Left ventricle myocardium inferior (tissue), 1 donor: ENCODE data around the gene TSSK3. TPM values are rescaled to one million over a fixed set of nuclear protein-coding genes. Genes with fewer than 3 reads are reported as not detected.
A peak's percentile ranks its signal among the peaks of the same experiment; 100 is the strongest.

Experiments used
- DNase-seq: peaks from one replicate; pipeline ENCODE4 v3.0.0-alpha.2; 2020
- H3K27ac ChIP-seq: fragments of 200-600 bp; replicated peaks from 2 replicates; pipeline ENCODE4 v1.8.0; 2021
- H3K27me3 ChIP-seq: fragments of 200-600 bp; 2 replicates; pipeline ENCODE4 v1.8.0; 2021; ENCODE audit warnings: low read depth
- H3K36me3 ChIP-seq: fragments of 200-600 bp; 2 replicates; pipeline ENCODE4 v1.8.0; 2021
- H3K4me1 ChIP-seq: fragments of 200-600 bp; 2 replicates; pipeline ENCODE4 v1.8.0; 2021
- H3K4me3 ChIP-seq: fragments of 200-600 bp; 2 replicates; pipeline ENCODE4 v1.8.0; 2021; ENCODE audit warnings: mild to moderate bottlenecking, moderate library complexity
- H3K9me3 ChIP-seq: fragments of 200-600 bp; replicated peaks from 2 replicates; pipeline ENCODE4 v1.8.0; 2021
- CTCF ChIP-seq: fragments of 200-600 bp; IDR thresholded peaks from 2 replicates; pipeline ENCODE4 v1.8.0; 2021; ENCODE audit warnings: antibody characterized with exemption, mild to moderate bottlenecking, borderline replicate concordance
- intact Hi-C: fragments of 100-400 bp; cut with micrococcal nuclease; formaldehyde crosslinking; loops from one replicate; pipeline ENCODE4 v1.11.0; 2022
- total RNA-seq: library from RNA; stranded (reverse); fragmentation: NEBNext Ultra II Directional; extraction: Animal tissue kit (Norgen Biotek cat#: 25700); gene quantifications from one replicate; pipeline ENCODE4 v1.2.1, GENCODE V29; 2021
- donor health status: DM: no; HTN: yes; CAD: no; lungs with severe emphysema.

Gene TSSK3
- total RNA-seq, 1 donor from 2014 or later = 2.1 TPM

DNA sequence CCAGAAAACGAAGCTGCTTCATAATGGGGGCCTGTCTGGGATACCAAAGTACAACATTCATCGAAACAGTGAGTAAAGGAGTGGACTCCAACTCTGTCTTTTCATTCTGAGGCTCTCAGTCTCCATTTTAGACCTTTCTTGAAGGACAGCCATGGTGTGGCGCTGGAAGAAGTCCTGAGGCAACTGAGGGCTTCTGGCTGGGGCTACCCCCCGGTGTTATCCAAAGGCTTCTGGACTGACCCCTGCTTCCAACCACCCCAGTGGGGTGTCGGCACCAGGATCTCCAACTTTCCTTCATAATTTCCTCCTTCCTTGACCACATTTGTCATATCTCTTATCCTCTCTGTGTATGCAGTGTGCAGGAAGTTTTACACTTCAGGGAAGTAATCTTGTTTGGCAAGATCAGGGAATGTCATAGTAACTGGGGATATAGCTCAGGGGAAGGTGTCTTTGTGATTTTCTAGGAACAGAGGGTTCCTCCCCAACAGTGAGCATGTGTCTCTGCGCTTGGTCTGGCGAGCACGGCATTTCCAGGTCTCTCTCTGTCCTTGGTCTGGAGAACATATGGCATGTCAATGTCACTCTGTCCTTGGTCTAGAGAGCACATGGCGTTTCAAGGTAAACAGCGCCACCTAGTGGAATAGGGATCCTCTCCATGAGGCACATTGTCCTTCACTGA lies 51.3 kb downstream of the TSSK3 start:
- no peaks in the 10 kb centered on the region for H3K36me3 ChIP-seq
- no peak overlapping the region for H3K4me3 ChIP-seq
- intact Hi-C loops = no loop called here
- no peaks in the 10 kb centered on the region for H3K4me1 ChIP-seq
- no peak overlapping the region for H3K27ac ChIP-seq
- no peaks in the 10 kb centered on the region for H3K27me3 ChIP-seq
- peak; percentile 20 for DNase-seq
- TF ChIP-seq CTCF = peak; percentile 81
- H3K9me3 ChIP-seq = peaks cover 15% of the 10 kb centered on the region

Other genes with a start within 250 kb of the TSSK3 start
- 17.2 TPM for gene TXLNA, start 182.9 kb upstream of the TSSK3 start, total RNA-seq
- gene CCDC28B, start 161.9 kb upstream of the TSSK3 start, total RNA-seq = 16.7 TPM
- 0.71 TPM for gene IQCC, start 156.9 kb upstream of the TSSK3 start, total RNA-seq
- not detected for gene DCDC2B, start 153.4 kb upstream of the TSSK3 start, total RNA-seq
- gene TMEM234, start 140.2 kb upstream of the TSSK3 start, total RNA-seq = 10.9 TPM
- 91.1 TPM for gene EIF3I, start 140.1 kb upstream of the TSSK3 start, total RNA-seq
- gene FAM167B, start 115.3 kb upstream of the TSSK3 start, total RNA-seq = 7.9 TPM
- gene LCK, start 111.3 kb upstream of the TSSK3 start, total RNA-seq = 0.63 TPM
- gene HDAC1, start 70.5 kb upstream of the TSSK3 start, total RNA-seq = 40.4 TPM
- 10.0 TPM for gene MARCKSL1, start 26.3 kb upstream of the TSSK3 start, total RNA-seq
- 2.1 TPM for gene FAM229A, start 54 bp upstream of the TSSK3 start, total RNA-seq
- gene BSDC1, start 31.9 kb downstream of the TSSK3 start, total RNA-seq = 44.9 TPM
- gene ZBTB8B, start 102.5 kb downstream of the TSSK3 start, total RNA-seq = 0.03 TPM
- gene ZBTB8A, start 176.9 kb downstream of the TSSK3 start, total RNA-seq = 3.4 TPM